GM08714 (cell line): ENCODE data around the gene FANCL.
"Not testable (repeated sequence)": the region's sequence is repeated elsewhere in the genome, so short reads cannot be mapped to it uniquely, and the experiment has no call there.

Experiments used
- H3K4me3 ChIP-seq: fragments of 200-500 bp; sonication (Bioruptor generic); 2 replicates; pipeline ENCODE4 v1.5.1; 2014; ENCODE audit warnings: mild to moderate bottlenecking, low read length, inconsistent platforms
- ZNF274 ChIP-seq: IDR thresholded peaks from 2 replicates; pipeline ENCODE4 v1.6.1; 2012; ENCODE audit warnings: mild to moderate bottlenecking, low read depth, low read length

The FANCL gene

GRCh38 chr2:58140508-58141072 is 100.5 kb downstream of the FANCL start:
- no peak overlapping the region for H3K4me3 ChIP-seq
- TF ChIP-seq ZNF274, result no peak

DNA sequence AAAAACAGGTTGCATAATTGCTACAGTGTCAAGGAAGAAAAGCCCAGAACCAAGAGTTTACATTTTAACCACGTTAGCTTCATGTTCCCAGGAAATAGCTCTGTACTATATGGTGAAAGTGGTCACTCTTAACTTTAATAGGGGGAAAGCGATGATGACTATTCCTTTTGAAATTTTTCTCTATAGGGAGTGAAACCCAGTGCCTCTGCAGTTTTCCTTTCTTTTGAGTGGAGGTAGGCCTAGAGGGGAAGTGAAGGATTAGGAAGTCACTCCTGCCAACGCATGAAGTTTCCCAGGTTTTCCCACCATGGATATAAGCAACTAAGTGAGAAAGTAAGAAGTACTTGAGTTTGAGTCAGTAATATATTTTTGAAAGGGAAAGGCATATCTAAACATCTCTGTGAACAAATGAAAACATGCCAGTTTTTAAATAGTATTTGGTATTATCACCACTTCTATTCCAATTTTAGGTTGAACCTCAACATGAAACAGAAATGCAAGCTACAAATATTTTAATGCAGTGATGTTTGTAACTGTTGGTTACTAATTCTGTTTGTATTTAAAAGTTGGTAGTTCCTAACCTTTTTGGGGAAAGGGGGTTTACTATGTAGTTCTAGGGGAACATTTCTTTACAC is 102.6 kb downstream of the FANCL start:
- TF ChIP-seq ZNF274, result no peak
- H3K4me3 ChIP-seq, result no peak overlapping the region

DNA sequence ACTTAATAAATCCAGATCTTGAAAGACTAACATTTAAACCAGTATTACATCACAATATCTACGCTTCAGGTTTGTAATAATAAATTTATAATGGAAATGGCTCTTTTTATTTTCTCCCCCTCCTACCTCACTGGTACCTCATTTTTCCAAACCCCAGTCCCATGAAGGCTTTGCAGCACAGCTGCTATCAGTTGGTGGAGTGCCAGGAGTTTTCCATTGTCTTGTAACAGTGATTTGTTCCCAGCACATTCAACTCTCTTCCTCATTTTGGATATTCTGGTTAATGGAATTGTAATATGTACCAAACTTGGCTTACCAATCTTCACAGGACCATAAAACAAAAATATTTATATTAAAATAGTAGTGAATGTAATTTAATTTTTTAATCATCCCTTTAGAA is 103.3 kb downstream of the FANCL start:
- TF ChIP-seq ZNF274, result no peak
- H3K4me3 ChIP-seq, result no peak overlapping the region

GRCh38 chr2:58137221-58137620 is 103.9 kb downstream of the FANCL start:
- H3K4me3 ChIP-seq, result no peak overlapping the region
- no peak for TF ChIP-seq ZNF274

- no peak for TF ChIP-seq ZNF274
- no peak overlapping the region for H3K4me3 ChIP-seq
Measured at GRCh38 chr2:58135861-58136260, 105.3 kb downstream of the FANCL start.

DNA sequence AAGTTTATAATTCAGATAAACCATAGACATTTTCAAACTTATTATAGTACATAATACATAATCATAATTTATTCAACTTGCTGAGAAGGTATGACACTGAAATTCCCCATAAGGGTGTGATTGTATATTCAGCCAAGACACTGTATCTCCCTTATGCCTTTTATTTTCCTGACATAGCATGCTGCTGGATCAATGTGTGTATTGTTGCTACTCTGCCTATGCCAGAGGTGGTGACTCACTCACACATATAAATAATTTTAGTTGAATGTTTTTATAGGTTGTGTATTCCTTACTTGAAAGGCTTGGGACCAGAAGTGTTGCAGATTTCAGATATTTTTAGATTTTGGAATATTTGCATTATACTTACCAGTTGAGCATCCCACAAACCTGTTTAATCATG is 107.7 kb downstream of the FANCL start:
- H3K4me3 ChIP-seq, result no peak overlapping the region
- TF ChIP-seq ZNF274, result no peak

DNA sequence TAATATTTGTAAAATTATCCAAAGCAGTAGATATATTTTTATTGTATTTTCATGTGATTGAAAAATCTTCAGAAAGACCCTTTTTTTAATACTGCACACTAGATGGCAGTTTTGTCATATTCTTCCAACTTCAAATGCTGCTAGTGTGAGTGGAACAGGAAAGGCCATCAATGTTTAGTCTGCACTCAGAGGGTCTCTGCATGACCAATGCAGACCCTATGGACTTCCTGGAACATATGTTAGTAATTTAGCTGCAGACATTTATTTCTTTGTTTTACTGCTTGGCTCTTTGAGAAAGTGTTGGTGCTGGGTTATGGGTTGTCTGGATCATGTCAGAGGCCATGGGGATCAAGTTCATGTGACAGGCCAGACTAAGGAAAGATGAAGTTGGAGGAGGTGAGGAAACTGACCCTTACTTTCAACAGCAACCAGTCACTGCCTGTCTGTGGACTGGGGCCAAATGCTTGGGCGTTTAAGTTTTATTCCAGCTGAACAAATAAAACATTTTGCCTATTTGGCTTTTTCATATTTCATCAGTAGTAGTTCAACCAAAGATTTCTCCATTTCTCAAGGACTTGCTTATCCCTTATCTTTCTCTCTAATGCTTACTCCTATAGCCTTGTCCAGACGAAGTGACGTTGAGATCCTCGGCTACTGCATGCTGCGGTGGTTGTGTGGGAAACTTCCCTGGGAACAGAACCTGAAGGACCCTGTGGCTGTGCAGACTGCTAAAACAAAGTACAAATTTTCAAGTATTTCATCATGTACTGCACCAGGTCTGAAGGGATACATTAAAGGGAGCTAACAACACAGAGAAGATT is 109.7 kb downstream of the FANCL start:
- no peak overlapping the region for H3K4me3 ChIP-seq
- TF ChIP-seq ZNF274, result no peak

- no peak for TF ChIP-seq ZNF274
- no peak overlapping the region for H3K4me3 ChIP-seq
Measured at GRCh38 chr2:58130238-58130637, 110.9 kb downstream of the FANCL start.

DNA sequence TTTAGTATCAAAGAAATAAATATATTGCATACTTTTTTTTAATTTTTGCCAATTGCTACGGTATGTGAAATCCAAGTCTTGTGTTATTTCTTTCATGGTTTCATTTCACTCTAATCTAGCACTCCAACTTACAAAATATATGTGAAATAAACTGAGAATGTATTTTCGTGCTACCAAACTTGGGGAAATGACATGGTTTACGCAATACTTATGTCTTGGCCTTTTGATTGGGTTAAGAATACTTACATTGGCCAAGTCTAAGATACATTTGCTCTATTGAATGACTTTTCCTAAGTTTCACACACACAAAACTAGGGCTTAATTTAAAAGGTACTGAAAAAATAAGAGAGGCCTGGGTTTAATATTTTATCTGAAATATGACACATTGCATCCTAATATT is 114.0 kb downstream of the FANCL start:
- no peak for TF ChIP-seq ZNF274
- H3K4me3 ChIP-seq, result no peak overlapping the region

DNA sequence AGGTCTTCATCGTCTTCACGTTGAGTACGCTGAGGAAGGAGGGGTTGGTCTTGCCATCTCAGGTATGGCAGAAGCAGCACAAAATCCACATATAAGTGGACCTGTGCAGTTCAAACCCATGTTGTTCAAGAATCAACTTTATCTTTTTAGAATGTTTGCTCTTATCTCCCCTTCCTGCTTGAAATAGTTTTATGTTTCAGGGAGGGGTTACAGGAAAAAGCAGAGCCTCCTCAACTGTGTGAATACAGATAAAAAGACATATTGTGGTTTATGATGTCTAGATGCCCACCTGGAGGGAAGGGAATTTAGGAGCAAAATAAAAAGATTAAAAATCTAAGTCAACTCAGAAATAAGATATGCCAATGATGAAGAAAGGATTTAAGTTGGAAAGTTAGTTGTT is 118.6 kb downstream of the FANCL start:
- no peak for TF ChIP-seq ZNF274
- no peak overlapping the region for H3K4me3 ChIP-seq

GRCh38 chr2:58122040-58122439 is 119.1 kb downstream of the FANCL start:
- TF ChIP-seq ZNF274, result no peak
- H3K4me3 ChIP-seq, result no peak overlapping the region

DNA sequence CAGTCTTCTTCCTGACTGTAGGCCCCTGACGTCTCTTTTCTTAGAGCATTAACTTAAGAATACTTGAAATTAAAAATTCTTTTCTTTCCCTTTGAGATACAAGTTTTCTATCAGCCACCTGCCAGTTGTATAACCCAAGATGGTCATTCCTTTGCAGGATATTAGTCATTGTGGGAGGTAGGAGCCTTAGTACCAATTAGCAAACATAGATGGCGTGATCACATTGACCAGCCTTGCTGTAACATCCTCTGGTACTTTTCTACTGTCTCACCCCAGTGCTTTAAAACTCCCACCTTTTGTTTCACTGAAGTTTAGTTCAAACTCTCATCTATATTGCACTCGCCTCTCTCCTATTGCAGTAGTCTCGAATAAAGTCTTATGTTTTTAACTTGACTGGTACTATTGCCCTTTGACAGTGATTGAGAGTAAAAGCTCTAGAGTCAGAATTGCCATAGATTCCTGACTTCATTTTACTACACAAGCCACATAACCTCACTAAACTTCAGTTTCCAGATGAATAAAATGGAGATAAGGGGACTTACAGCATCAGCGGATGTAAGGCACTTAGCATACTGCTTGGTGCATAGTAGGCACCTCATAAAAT is 120.4 kb downstream of the FANCL start:
- H3K4me3 ChIP-seq, result no peak overlapping the region

DNA sequence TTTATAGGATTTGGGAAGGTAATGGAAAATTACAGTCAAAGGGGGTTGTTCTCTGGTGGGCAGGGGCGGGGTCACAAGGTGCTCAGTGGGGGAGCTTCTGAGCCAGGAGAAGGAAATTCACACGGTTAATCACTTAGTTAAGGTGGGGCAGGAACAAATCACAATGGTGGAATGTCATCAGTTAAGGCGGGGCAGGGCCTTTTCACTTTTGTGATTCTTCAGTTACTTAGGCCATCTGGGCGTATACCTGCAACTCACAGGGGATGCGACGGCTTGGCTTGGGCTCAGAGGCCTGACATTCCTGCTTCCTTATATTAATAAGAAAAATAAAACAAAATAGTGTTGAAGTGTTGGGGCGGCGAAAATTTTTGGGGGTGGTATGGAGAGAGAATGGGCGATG is 127.6 kb downstream of the FANCL start:
- H3K4me3 ChIP-seq, result not testable (repeated sequence)

More for the DNA sequence above, 120.4 kb downstream of the FANCL start:
- no peak for TF ChIP-seq ZNF274

DNA sequence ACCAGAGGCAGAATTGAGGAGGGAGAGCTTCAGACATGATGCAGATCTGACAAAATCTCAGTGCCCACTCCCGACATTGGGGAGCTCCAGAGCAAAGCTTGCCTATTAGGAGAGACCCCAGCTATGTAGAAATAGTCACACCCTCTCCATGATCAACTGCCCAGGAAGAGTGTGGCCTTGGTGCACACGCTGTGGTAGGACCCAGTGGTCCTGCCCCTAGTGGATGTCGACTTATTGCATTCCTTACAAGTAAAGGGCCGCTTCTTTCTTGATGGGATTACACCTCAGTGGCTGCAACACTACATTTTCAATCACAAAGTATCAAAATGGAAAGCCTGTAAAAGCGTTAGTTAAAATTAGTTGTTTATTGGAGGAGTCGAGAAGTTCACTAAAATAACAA is 130.4 kb downstream of the FANCL start:
- no peak for TF ChIP-seq ZNF274
- H3K4me3 ChIP-seq, result no peak overlapping the region

DNA sequence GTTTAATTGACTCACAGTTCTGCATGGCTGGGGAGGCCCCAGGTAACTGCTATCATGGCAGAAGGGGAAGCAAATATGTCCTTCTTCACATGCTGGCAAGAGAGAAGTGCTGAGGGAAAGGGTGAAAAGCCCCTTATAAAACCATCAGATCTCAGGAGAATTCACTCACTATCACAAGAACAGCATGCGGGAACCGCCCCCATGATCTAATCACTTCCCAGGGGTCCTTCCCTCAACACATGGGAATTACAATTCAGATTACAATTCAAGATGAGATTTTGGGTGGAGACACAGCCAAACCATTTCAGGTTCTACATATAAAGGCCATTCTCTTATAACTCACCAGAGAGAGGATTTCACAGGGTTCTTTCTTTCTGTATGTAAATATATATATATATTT is 131.6 kb downstream of the FANCL start:
- TF ChIP-seq ZNF274, result no peak
- H3K4me3 ChIP-seq, result no peak overlapping the region
